ENCODE results near the gene MGST1.

- TF ChIP-seq POLR2A (IDR thresholded peaks at IDR 0.05) (no peak), CTCF (IDR thresholded peaks at IDR 0.05) (no peak), EP300 (IDR thresholded peaks at IDR 0.05) (no peak), POLR2AphosphoS5 (IDR thresholded peaks at IDR 0.05) (no peak)
These were observed 487 bp upstream of the MGST1 start for GRCh38 chr12:16346958-16347357.

All from sigmoid colon (tissue), 4 donors.